H1 (cell line): ENCODE data around the gene SLC16A11. TPM values are rescaled to one million over a fixed set of nuclear protein-coding genes. Genes with fewer than 3 reads are reported as not detected.

ENCODE experiments used
- CTCF ChIA-PET: fragments of 300-600 bp; sonication (Branson Sonifier 250); formaldehyde crosslinking; loops from one replicate; lab custom pipeline; 2021; ENCODE audit not compliant: partially characterized antibody; lab: Charles Lee
- POLR2A ChIA-PET: fragments of 300-600 bp; sonication (Branson Sonifier 250); formaldehyde crosslinking; loops from one replicate; lab custom pipeline; 2021; ENCODE audit warnings: inconsistent platforms; ENCODE audit not compliant: partially characterized antibody; lab: Charles Lee
- DNase-seq, 2 experiments: peaks; one replicate each; pipeline versions ENCODE4 v3.0.0 to v3.0.0-alpha.2; 2010 to 2022; ENCODE audit warnings: low spot score in 2 of 2, low read depth in 1 of 2, mixed read lengths in 1 of 2
- FAIRE-seq: peaks from 2 replicates; lab custom pipeline; 2011; peaks lifted over from hg19 to GRCh38; lab: Jason Lieb, UNC
- H2AFZ ChIP-seq: 2 replicates; pipeline ENCODE4 v1.8.1; 2012; ENCODE audit warnings: low read length, inconsistent platforms
- H2AK5ac ChIP-seq: 2 replicates; pipeline ENCODE4 v1.6.1; 2013; ENCODE audit warnings: low read depth, low read length
- H2BK120ac ChIP-seq: replicated peaks from 2 replicates; pipeline ENCODE3; 2013; ENCODE audit warnings: low read depth, low read length, inconsistent platforms
- H2BK12ac ChIP-seq: 2 replicates; pipeline ENCODE4 v1.6.1; 2013; ENCODE audit warnings: low read depth, low read length
- H2BK15ac ChIP-seq: 2 replicates; pipeline ENCODE4 v1.6.1; 2013; ENCODE audit warnings: low read length
- H2BK20ac ChIP-seq: 2 replicates; pipeline ENCODE4 v1.6.1; 2013; ENCODE audit warnings: low read length
- H2BK5ac ChIP-seq: 2 replicates; pipeline ENCODE4 v1.6.1; 2013; ENCODE audit warnings: low read depth, low read length
- H3K14ac ChIP-seq: 2 replicates; pipeline ENCODE4 v1.6.1; 2013; ENCODE audit warnings: inconsistent platforms; ENCODE audit not compliant: insufficient read length
- H3K18ac ChIP-seq: 2 replicates; pipeline ENCODE4 v1.6.1; 2013; ENCODE audit warnings: low read length; ENCODE audit errors: extremely low read depth
- H3K23ac ChIP-seq: 2 replicates; pipeline ENCODE4 v1.6.1; 2013; ENCODE audit warnings: inconsistent platforms; ENCODE audit not compliant: insufficient read length
- H3K23me2 ChIP-seq: 2 replicates; pipeline ENCODE4 v1.6.1; 2013; ENCODE audit warnings: low read depth, low read length
- H3K27ac ChIP-seq: 2 replicates; pipeline ENCODE4 v1.6.1; 2011; ENCODE audit warnings: low read depth, low read length, inconsistent platforms
- H3K27me3 ChIP-seq, 4 experiments: replicated peaks in 1 of 4; 1 replicate in 1 of 4; 2 replicates in 3 of 4; pipeline versions ENCODE4 v1.6.1 to v1.8.1; 2011 to 2013; ENCODE audit warnings: low read length in 3 of 4, mild to moderate bottlenecking in 3 of 4, inconsistent platforms in 2 of 4, mixed read lengths in 2 of 4, moderate library complexity in 1 of 4; ENCODE audit not compliant: control insufficient read depth in 3 of 4, insufficient read depth in 3 of 4; ENCODE audit errors: extremely low read depth in 1 of 4
- H3K36me3 ChIP-seq, 4 experiments: 2 replicates each; pipeline versions ENCODE4 v1.6.1 to v1.8.1; 2011 to 2013; ENCODE audit warnings: mild to moderate bottlenecking in 4 of 4, low read length in 3 of 4, moderate library complexity in 2 of 4, control low read depth in 1 of 4, inconsistent platforms in 1 of 4; ENCODE audit not compliant: insufficient read depth in 4 of 4, control insufficient read depth in 2 of 4
- H3K4ac ChIP-seq: replicated peaks from 2 replicates; pipeline ENCODE3; 2013; ENCODE audit warnings: low read length, low read depth, mixed read lengths, inconsistent platforms; ENCODE audit not compliant: insufficient read length
- H3K4me1 ChIP-seq, 4 experiments: replicated peaks in 1 of 4; 1 replicate in 1 of 4; 2 replicates in 3 of 4; pipeline versions ENCODE4 v1.6.1 to v1.8.1; 2011 to 2013; ENCODE audit warnings: low read length in 3 of 4, inconsistent platforms in 2 of 4, mixed read lengths in 1 of 4; ENCODE audit not compliant: insufficient read depth in 4 of 4, control insufficient read depth in 3 of 4
- H3K4me2 ChIP-seq, 2 experiments: 2 replicates each; pipeline versions ENCODE4 v1.6.1 to v1.8.1; 2011 to 2013; ENCODE audit warnings: low read depth in 2 of 2, low read length in 2 of 2, control low read depth in 1 of 2, inconsistent platforms in 1 of 2, mild to moderate bottlenecking in 1 of 2; ENCODE audit not compliant: insufficient read depth in 1 of 2
- H3K4me3 ChIP-seq, 4 experiments: fragments of 200-600, 300-600 bp in 1 of 4; sonication (generic), shearing (Covaris generic), sonication (Bioruptor Twin) in 1 of 4; 2 replicates each; pipeline versions ENCODE4 v1.5.1 to v1.8.1; 2011 to 2016; ENCODE audit warnings: low read length in 4 of 4, low read depth in 3 of 4, control low read depth in 2 of 4, inconsistent platforms in 2 of 4, mild to moderate bottlenecking in 2 of 4, mixed read lengths in 1 of 4, moderate library complexity in 1 of 4; ENCODE audit not compliant: insufficient read depth in 2 of 4; ENCODE audit errors: extremely low read depth in 1 of 4
- H3K56ac ChIP-seq: replicated peaks from 2 replicates; pipeline ENCODE3; 2013; ENCODE audit warnings: low read depth, mild to moderate bottlenecking, mixed read lengths, low read length, inconsistent platforms; ENCODE audit not compliant: insufficient read length
- H3K79me1 ChIP-seq: 2 replicates; pipeline ENCODE4 v1.6.1; 2013; ENCODE audit warnings: low read depth, low read length, control low read depth
- H3K79me2 ChIP-seq, 2 experiments: 2 replicates each; pipeline versions ENCODE4 v1.6.1 to v1.8.1; 2012 to 2013; ENCODE audit warnings: low read length in 2 of 2, mild to moderate bottlenecking in 2 of 2, inconsistent platforms in 1 of 2; ENCODE audit not compliant: insufficient read depth in 2 of 2, control insufficient read depth in 1 of 2
- H3K9ac ChIP-seq, 4 experiments: replicated peaks in 1 of 4; 1 replicate in 1 of 4; 2 replicates in 3 of 4; pipeline versions ENCODE4 v1.6.1 to v1.8.1; 2011 to 2013; ENCODE audit warnings: low read depth in 3 of 4, low read length in 3 of 4, control low read depth in 2 of 4, mild to moderate bottlenecking in 2 of 4, moderate library complexity in 2 of 4, inconsistent platforms in 1 of 4; ENCODE audit errors: extremely low read depth in 1 of 4
- H3K9me3 ChIP-seq, 2 experiments: 2 replicates each; pipeline versions ENCODE4 v1.6.1 to v1.8.1; 2012 to 2013; ENCODE audit warnings: mild to moderate bottlenecking in 2 of 2, moderate library complexity in 2 of 2, control low read depth in 1 of 2, inconsistent platforms in 1 of 2, low read depth in 1 of 2, low read length in 1 of 2, mixed read lengths in 1 of 2; ENCODE audit not compliant: insufficient read depth in 2 of 2
- H4K20me1 ChIP-seq, 2 experiments: replicated peaks in 1 of 2; 2 replicates each; pipeline versions ENCODE3 to v1.8.1; 2011 to 2013; ENCODE audit warnings: inconsistent platforms in 2 of 2, low read length in 2 of 2, mild to moderate bottlenecking in 1 of 2; ENCODE audit not compliant: insufficient read depth in 2 of 2, control insufficient read depth in 1 of 2
- H4K5ac ChIP-seq: 2 replicates; pipeline ENCODE4 v1.6.1; 2013; ENCODE audit warnings: low read length, low read depth, mixed read lengths, inconsistent platforms; ENCODE audit not compliant: insufficient read length
- H4K8ac ChIP-seq: 2 replicates; pipeline ENCODE4 v1.8.0; 2013; ENCODE audit warnings: mild to moderate bottlenecking, moderate library complexity, low read length, inconsistent platforms; ENCODE audit not compliant: insufficient read depth; ENCODE audit errors: extremely low read depth
- H4K91ac ChIP-seq: replicated peaks from 2 replicates; pipeline ENCODE3; 2013; ENCODE audit warnings: low read length, mixed read lengths, inconsistent platforms; ENCODE audit not compliant: insufficient read length
- ASH2L ChIP-seq: fragments of 200-600, 300-600 bp; sonication (generic); IDR thresholded peaks from one replicate; pipeline ENCODE4 v1.7.1; 2017; ENCODE audit warnings: low read length
- BACH1 ChIP-seq: IDR thresholded peaks from 2 replicates; pipeline ENCODE4 v1.6.1; 2012; ENCODE audit warnings: low read length, improper control_type of control experiment
- EZH2 ChIP-seq: fragments of 200-600 bp; sonication (generic); IDR thresholded peaks from 2 replicates; pipeline ENCODE4 v1.7.1; 2012; ENCODE audit warnings: low read depth, mild to moderate bottlenecking, moderate library complexity, low read length, inconsistent platforms; ENCODE audit not compliant: severe bottlenecking
- GABPA ChIP-seq: IDR thresholded peaks from 2 replicates; pipeline ENCODE4 v1.6.1; 2011; ENCODE audit warnings: mild to moderate bottlenecking, low read length, moderate library complexity, borderline replicate concordance; ENCODE audit not compliant: insufficient read depth
- HDAC2 ChIP-seq, 2 experiments: fragments of 300-600 bp in 1 of 2; sonication (generic) in 1 of 2; IDR thresholded peaks; 2 replicates each; pipeline ENCODE4 v1.6.1; 2011 to 2012; ENCODE audit warnings: low read depth in 2 of 2, low read length in 2 of 2, mild to moderate bottlenecking in 2 of 2, moderate library complexity in 2 of 2, borderline replicate concordance in 1 of 2, inconsistent platforms in 1 of 2
- KDM5A ChIP-seq: fragments of 200-600 bp; IDR thresholded peaks from 2 replicates; pipeline ENCODE4 v1.7.1; 2012; ENCODE audit warnings: mild to moderate bottlenecking, low read length, inconsistent platforms, mixed read lengths
- POLR2A ChIP-seq, 2 experiments: IDR thresholded peaks; 1 replicate in 1 of 2; 2 replicates in 1 of 2; pipeline ENCODE4 v1.6.1; 2011; ENCODE audit warnings: low read depth in 2 of 2, low read length in 2 of 2, mild to moderate bottlenecking in 2 of 2; ENCODE audit errors: control extremely low read depth in 1 of 2
- POLR2AphosphoS5 ChIP-seq: IDR thresholded peaks from 2 replicates; pipeline ENCODE4 v1.6.1; 2011; ENCODE audit warnings: low read depth, low read length
- POU5F1 ChIP-seq: IDR thresholded peaks from 2 replicates; pipeline ENCODE4 v1.6.1; 2011; ENCODE audit warnings: low read depth, mild to moderate bottlenecking, low read length, moderate library complexity
- SRF ChIP-seq: IDR thresholded peaks from 2 replicates; pipeline ENCODE4 v1.6.1; 2011; ENCODE audit warnings: mild to moderate bottlenecking, low read depth, low read length, moderate library complexity
- TCF12 ChIP-seq: IDR thresholded peaks from 2 replicates; pipeline ENCODE4 v1.6.1; 2011; ENCODE audit warnings: low read depth, mild to moderate bottlenecking, low read length
- TEAD4 ChIP-seq: IDR thresholded peaks from 2 replicates; pipeline ENCODE4 v1.6.1; 2012; ENCODE audit warnings: low read depth, low read length, inconsistent platforms, mixed read lengths
- WGBS, 2 experiments: shearing (Covaris generic) in 1 of 2; methylation state at CpG; one replicate each; pipeline versions ENCODE4 v1.1.6 to v1.1.7; 2013 to 2015; ENCODE audit warnings: low lambda C conversion rate in 2 of 2, mixed read lengths in 2 of 2, inconsistent platforms in 1 of 2, low coverage in 1 of 2, missing lambda C conversion rate in 1 of 2; ENCODE audit not compliant: insufficient replicate concordance in 2 of 2, insufficient coverage in 1 of 2, insufficient read length in 1 of 2; ENCODE audit errors: extremely low coverage in 1 of 2, missing lambda C conversion rate in 1 of 2; 5-methylcytosine and 5-hydroxymethylcytosine counted together
- polyA plus RNA-seq, 7 experiments: library from polyadenylated mRNA; depleted of rRNA in 3 of 7; stranded (reverse) in 5 of 7; unstranded in 2 of 7; fragments of >200 nt in 5 of 7; fragments of 200-250 nt in 2 of 7; gene quantifications; 1 replicate in 5 of 7; 2 replicates in 1 of 7; 4 replicates in 1 of 7; pipeline versions ENCODE4 v1.2.1 to v1.2.3, GENCODE V29; 2011 to 2013; ENCODE audit warnings: missing spikeins in 2 of 7, mixed read lengths in 2 of 7
- total RNA-seq: library from RNA; stranded (reverse); fragmentation: NEBNext Ultra II Directional; extraction: Animal tissue kit (Norgen Biotek cat#: 25700); gene quantifications from 2 replicates; pipeline ENCODE4 v1.2.1, GENCODE V29; 2021

The SLC16A11 gene
- total and polyA plus RNA-seq, 2 of the 8 experiments (the other 6 are each of a cell fraction or from before 2014, with no cell fraction given): 0.35 to 0.39 TPM

DNA sequence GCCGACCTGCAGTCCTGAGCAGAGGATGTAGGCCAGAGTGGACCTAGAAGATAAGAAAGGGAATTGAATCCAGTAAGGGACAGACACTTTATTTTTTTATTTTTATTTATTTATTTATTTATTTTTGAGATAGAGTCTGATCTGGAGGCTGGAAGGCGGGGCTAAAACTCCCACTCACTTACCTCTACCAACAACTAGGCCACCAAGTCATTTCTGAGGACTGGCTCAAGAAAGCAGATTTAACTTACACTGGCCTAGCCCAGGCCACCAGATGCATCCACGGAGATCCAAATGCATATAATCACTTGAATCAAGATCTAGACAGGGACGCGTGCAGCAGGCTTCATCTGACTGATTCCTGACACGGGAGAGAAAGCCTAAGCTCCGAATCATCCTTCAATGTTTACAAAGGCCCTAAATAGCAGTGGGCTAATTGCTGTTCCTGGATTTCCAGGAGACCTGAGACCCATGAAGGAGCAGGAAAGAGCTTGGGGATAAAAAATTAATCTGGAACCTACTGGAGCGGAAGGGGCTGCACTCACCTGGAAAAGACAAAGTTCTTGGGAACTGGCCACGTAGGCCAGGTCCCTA is 49.1 kb downstream of the SLC16A11 start:
- Histone ChIP-seq H3K9me3 (no peaks in the 10 kb centered on the region), H3K4me1 (peaks cover 0 to 9% (median 1%) of the 10 kb centered on the region in 4 experiments; a peak in 2 of 7 replicates), H3K18ac (no peak overlapping the region), H3K9ac (no peak overlapping the region), H3K56ac (no peak overlapping the region), H3K36me3 (peaks cover 0 to 4% (median 0%) of the 10 kb centered on the region in 4 experiments; a peak in 1 of 8 replicates), H3K27me3 (peaks cover 2 to 39% (median 25%) of the 10 kb centered on the region in 4 experiments), H3K14ac (no peak overlapping the region), H2AFZ (no peak overlapping the region), H3K4me3 (peak overlapping the region in 3 of 4 experiments; percentile 37 to 66 (median 53); a peak in 4 of 8 replicates), H2BK12ac (no peak overlapping the region), H2BK5ac (no peak overlapping the region), H3K79me1 (no peaks in the 10 kb centered on the region), H3K23ac (no peak overlapping the region), H4K5ac (no peak overlapping the region), H4K8ac (no peak overlapping the region; the same call in 1 of the 2 replicates), H2AK5ac (no peak overlapping the region), H4K91ac (no peak overlapping the region), H3K27ac (no peak overlapping the region), H4K20me1 (peaks cover 1 to 5% of the 10 kb centered on the region in 2 experiments), H2BK15ac (no peak overlapping the region), H3K23me2 (peaks cover 10% of the 10 kb centered on the region; the same call in 1 of the 2 replicates), H2BK120ac (no peak overlapping the region), H3K4ac (no peak overlapping the region), H2BK20ac (no peak overlapping the region), H3K4me2 (peak overlapping the region; percentile 80 to 84), H3K79me2 (no peaks in the 10 kb centered on the region)
- CTCF ChIA-PET: interaction anchor here (0.9 to 2.1 kb wide), 9 partner anchors 8 to 152 kb away, joined by 3 to 11 read pairs (median 4); no protein-coding TSS in a partner anchor
- DNase-seq: no peak
- TF ChIP-seq POLR2A (IDR thresholded peaks at IDR 0.05; ENCODE audit: control extremely low read depth in 1 of 2, low read depth in 2 of 2, low read length in 2 of 2) (no peak), BACH1 (no peak), POLR2AphosphoS5 (no peak), HDAC2 (IDR thresholded peaks at IDR 0.05; ENCODE audit: borderline replicate concordance in 1 of 2, low read depth in 2 of 2, low read length in 2 of 2) (no peak), EZH2 (no peak), KDM5A (no peak), ASH2L (no peak), SRF (no peak), TEAD4 (no peak), TCF12 (no peak), POU5F1 (no peak), GABPA (no peak)
- POLR2A ChIA-PET: interaction anchor here (1.0 to 1.7 kb wide), 2 partner anchors 8 to 17 kb away, joined by 3 to 5 read pairs; partner anchors contain the start of gene RNASEK
- FAIRE-seq: no peak
- WGBS, 2 experiments: 83% methylated on average over 9 of the region's 9 CpGs; no CpG with 5 or more reads in 1 of the 2 experiments
